GM18508 (cell line): ENCODE results near the gene TOP1.

Source experiments
- ATAC-seq: cut with Tn5 transposase; IDR thresholded peaks from one replicate; pipeline ENCODE4 v1.9.1; 2021; ENCODE audit warnings: moderate number of reproducible peaks; ENCODE audit not compliant: insufficient read depth, unreplicated experiment

Gene TOP1

DNA sequence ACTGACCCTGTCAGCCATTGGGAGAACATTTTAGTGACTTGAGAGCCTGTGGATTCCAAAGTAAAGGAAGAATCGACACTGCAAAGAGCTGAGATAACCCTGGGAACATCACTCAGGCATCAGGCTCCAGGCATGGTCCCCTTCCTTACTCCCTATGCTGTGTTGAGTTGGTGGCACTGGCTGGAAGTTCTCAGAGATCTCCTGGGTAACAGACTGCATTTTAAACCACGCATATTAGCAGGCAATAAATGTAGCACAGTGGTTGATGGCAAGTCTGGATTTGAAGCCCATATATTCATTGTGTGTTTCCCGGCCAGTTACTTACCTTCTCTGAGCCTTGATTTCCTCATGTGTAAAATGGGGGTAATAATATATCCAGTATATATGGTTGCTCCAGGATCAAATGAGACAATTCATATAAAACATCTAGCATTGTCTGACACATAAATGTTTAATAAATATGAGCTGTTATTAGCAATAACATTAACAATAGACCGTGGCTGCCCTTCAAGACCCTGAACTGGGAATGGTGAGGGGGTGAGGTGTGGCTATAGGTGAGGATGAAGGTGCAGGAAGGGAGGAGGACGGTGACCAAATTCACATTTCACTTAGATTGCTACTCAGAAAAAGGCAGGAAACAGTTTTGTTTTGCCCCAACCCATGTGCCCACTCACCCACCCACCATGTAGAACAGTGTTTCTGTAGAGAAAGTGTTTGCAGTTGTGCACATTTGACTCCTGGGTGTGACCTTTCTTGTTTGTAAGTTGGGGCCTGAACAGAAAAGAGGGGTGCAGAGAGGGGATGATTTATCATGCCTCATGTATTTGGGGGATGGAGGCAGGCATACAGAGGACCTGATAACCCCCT lies 110.8 kb downstream of the TOP1 start:
- ATAC-seq, result no peak

DNA sequence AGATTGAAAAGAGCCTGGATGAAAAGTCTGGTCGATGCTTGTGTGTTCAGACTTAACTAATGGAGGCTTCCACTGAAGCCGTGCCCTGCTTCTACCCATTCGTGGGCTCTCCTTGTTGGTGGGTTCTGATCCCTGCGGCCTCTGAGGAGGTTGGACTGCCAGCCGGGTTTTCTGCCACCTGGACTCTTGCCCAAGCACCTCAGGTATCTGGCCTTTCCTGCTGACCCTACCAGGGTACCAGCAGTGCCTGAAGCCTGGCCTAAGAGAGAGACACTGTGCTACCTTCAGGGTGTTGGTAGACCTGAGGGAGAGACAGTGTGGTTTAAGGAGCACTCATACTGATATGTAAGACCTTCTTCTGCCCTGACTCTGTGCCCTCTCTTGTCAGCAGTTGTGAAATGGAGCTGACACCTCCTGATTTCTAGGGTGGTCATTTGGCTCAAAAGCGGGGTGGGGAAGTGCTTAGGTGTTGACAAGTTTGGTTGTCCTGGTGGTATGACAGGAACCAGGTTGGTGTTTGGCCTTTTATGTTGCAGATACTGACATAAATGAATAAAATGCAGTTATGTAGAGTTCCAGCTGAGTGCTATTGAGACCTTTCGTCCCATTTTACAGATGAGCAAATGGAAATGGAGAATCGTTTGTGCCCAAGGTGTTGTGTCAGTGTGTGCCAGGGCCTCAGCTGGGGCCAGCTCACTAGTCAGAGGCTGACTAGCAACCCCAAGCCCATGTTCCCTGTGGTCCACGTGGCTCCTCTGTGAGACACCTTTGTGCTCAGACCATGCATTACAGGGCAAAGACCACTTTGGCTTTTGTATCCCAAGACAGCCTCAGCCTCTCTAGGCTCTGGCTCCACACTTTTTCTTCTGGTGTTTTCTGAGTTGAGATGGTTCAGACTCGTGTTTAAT lies 111.9 kb downstream of the TOP1 start:
- ATAC-seq, result no peak

DNA sequence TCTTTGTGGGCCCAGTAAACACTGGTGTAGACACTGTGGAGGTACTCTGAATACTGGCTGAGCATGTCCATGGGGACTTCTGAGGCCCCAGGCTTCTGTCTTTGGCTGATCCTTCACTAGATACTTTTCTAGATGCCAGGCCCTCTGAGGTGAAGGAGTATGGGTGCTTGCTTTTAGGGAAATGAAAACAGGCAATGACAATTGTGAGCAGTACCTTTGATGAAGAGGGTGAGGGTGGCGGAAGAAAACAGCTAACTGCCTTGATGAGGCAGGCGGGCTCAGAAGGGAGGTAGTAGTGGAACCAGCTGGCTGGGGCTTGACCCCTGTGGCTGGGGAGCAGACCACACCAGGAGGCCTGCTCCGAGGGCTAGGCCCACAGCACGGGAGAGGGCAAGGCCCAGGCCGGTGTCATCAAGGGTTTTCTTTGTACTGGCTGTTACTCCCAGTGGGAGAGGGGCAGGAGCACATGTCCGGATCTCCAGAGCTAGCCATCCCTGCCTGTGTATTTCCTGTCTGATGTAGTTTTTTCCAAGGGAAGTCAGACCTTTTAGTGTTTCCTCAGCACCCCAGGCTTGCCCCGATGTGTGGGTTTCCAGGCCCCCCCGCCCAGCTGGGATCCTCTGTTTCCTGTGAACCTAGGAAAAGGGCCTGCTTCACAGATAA lies 112.7 kb downstream of the TOP1 start:
- no peak for ATAC-seq

GRCh38 chr20:41142245-41142644 lies 113.6 kb downstream of the TOP1 start:
- no peak for ATAC-seq

DNA sequence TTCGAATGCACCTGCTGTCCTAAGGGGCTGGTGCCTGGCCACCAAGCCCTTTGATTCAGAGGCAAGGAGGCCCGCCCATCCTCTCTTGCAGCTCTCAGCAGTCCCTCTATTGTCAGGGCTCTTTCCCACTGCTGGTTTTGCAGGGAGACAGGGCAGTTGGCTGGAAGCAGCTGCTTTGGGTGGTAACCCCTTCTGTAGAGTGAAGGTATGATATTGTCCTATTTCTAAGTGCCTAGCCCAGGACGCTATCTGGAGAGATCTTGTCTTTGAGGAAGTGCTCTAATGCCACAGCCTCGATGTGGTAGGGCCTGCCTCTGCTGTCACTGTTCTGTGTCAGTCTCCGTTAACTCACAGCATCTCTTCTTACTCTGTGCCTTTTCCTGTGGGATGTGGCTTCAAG lies 114.3 kb downstream of the TOP1 start:
- ATAC-seq, result no peak

DNA sequence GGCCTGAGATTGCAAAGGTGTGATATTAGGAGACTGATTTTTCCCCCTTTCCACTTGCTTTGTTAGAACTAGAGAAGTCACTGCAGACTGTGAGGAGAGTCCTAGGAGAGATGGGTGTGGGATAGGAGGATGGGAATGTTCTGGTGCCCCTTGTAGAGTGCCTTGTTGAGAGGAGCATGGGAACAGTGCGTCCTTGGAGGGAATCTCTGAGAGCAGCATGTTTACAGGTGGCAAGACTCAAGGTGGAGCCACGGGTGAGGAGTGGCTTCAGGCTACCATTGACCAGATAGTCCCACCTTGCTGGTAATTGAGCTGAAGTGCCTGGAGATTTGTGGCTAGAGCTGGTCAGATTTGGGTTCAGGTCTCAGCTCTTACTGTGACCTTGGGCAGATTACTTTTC lies 114.7 kb downstream of the TOP1 start:
- ATAC-seq, result no peak

DNA sequence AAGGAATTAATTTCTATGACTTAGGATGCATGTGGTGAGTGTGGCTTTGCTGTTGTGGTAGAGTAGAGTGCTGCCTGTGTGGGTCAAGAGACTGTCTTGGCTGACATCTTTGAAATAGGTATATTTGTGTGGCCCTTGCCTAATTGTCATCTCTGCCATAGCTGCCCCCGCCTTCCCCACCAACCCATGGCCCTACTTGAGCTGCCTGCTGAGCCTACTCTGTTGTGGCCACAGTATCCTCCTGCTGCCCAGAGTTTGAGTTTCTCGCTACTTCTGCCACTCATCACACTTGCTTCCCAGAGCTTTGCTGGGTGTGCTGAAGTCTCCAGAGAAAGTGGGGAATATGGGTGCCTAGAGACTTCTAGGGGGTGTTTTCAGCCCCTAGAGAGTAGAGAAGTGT lies 116.7 kb downstream of the TOP1 start:
- ATAC-seq, result no peak

DNA sequence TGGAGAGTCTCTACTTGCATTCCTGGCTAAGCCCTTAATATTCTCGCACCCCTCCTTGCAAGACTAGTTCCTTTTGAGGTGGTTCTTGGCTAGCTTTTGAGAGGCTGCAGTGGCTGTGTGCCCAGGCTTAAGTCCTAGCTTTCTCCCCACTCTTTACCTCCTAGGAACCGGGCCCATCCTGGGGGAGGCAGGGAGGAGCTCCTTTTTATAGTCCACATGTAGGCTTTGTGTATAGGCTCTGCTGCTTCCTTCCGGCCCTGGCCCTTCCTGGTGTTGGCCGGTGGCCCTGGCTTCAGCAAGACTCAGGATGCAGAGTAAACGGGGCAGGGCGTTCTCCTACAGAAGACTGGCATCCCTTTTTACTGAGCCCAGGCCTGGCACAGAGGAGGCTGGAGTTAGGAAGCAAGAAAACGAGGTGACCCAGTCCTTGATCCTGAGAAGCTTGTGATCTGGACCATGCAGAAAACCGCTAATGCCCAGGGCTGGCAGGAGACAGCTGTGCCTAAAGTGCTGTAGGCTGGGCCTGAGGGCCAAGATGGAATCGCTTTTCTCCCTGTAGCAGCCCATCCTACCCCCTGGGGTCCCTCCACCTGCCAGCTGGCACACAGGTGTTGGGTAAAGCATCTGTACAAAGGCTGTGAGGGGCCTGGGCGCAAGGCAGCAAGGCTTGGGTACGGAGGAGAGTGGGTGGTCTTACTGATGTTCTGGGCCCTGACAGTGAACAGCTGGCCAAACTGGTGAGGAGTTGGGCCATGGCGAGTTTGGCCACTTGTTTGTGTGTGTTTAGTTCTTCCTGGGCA lies 117.4 kb downstream of the TOP1 start:
- no peak for ATAC-seq

GRCh38 chr20:41147767-41148191 lies 119.2 kb downstream of the TOP1 start:
- ATAC-seq, result no peak

DNA sequence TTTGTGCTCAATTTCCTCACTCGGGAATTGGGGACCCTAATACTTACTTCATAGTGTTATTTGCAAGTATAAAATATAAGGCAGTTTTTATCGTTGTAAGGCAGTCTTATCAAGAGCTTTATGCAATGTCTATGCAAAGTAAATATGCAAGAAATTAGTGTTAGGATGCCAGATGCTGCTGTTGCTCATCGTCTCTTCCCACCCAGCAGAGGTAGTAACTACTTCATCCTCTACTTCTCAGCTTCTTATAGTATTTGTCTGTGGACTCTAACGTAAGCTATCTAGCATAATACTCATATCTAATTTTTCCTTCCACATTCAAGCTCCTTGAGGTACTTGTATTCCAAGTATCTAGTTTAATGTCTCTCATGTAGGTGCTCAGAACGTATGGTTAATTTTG lies 120.3 kb downstream of the TOP1 start:
- no peak for ATAC-seq

- no peak for ATAC-seq
Measured at GRCh38 chr20:41150664-41151063, 122.0 kb downstream of the TOP1 start.

GRCh38 chr20:41151134-41151869 lies 122.7 kb downstream of the TOP1 start:
- ATAC-seq, result no peak

GRCh38 chr20:41152108-41152757 lies 123.6 kb downstream of the TOP1 start:
- ATAC-seq, result no peak

DNA sequence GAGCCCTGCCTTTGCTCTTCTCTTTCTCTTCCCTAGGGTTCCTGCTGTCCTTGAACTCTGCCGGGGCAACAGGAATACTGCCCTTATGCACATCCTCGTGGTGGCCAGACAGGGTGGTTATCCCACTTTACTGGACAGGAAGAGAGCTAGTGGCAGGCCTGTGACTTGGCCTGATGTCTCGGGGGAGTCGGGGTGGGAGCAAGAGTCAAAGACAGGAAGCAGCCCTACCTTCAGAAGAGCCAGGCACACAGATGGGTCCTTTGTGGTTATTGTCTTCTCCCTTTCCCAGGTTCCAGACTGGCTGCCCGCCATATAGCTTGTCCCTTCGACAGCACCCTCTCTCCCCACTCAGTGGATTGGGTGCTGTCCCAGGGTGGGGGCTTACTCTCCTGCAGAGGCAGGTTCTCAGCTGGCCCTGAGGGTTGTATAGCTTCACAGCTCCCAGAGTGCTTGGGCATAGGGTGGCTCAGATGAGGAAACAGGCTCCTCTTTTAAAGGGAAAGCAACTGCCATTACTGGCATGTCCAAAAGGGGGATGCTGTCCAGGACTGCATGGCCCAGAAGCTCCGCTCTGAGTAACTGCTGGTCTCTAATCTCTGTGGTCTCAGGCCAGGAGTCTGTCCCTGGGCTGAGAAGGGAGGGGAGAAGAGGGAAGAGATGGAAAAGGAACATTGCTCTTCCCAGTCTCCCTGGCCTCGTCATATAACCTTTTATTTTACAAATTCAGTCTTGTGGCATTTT lies 126.0 kb downstream of the TOP1 start:
- ATAC-seq, result no peak

DNA sequence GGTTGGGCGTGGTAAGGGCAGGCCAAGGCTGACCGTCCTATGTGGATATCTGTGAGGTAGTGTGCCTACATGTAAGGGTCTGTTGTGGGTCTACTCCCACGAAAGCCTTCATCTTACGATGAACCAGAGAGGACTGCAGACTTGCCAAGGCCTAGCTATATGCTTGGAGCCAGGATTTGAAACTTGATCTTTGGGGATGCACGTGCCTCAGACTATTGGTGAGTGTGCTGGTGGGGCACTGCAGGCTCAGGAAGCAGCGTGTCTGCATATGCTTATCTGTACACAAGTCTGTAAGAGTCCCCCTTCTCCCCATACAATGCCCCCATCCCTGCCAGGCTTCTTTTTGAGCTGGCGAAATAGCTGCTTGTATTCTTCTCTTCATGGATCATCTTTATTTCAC lies 126.6 kb downstream of the TOP1 start:
- ATAC-seq, result no peak

GRCh38 chr20:41158082-41158625 lies 129.5 kb downstream of the TOP1 start:
- no peak for ATAC-seq

GRCh38 chr20:41159547-41159946 lies 130.9 kb downstream of the TOP1 start:
- ATAC-seq, result no peak

DNA sequence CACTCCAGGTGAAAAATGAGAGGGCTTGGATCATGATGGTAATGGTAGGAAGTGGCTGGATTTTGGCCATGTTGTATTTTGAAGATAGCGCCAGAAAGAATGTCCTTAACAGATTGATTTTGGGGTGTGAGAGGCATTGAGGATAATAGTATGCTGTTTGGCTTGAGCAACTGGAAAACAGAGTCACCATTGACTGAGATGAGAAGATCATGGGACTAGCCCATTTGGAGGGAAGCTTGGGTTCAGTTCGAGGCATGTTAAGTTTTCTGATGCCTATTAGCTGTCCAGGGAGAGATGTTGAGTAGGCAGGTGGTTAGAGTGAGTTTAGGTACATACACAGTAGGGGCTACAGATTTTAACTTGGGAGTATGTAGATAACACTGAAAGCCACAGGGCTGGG lies 132.1 kb downstream of the TOP1 start:
- ATAC-seq, result no peak
